Nephron (organoid): ENCODE results near the gene B4GALT6.

ENCODE experiments used
- H3K27ac Mint-ChIP-seq, 3 experiments: 2 replicates each; pipeline ENCODE4 v1.8.0; 2020; ENCODE audit warnings: mixed read lengths in 3 of 3, mild to moderate bottlenecking in 2 of 3, moderate library complexity in 1 of 3
- H3K27me3 Mint-ChIP-seq: 2 replicates; pipeline ENCODE4 v1.8.0; 2021; ENCODE audit warnings: low read depth, mild to moderate bottlenecking, moderate library complexity, mixed read lengths
- H3K36me3 Mint-ChIP-seq: 2 replicates; pipeline ENCODE4 v1.8.0; 2020; ENCODE audit warnings: low read depth, mixed read lengths
- H3K4me1 Mint-ChIP-seq: 2 replicates; pipeline ENCODE4 v1.8.0; 2020; ENCODE audit warnings: mixed read lengths
- H3K4me3 Mint-ChIP-seq, 3 experiments: 2 replicates each; pipeline ENCODE4 v1.8.0; 2020; ENCODE audit warnings: mild to moderate bottlenecking in 3 of 3, mixed read lengths in 3 of 3, moderate library complexity in 2 of 3
- H3K9me3 Mint-ChIP-seq: 2 replicates; pipeline ENCODE4 v1.8.0; 2020; ENCODE audit warnings: mixed read lengths
- CTCF ChIP-seq, 3 experiments: fragments of 200-600 bp; sonication (generic); IDR thresholded peaks; one replicate each; pipeline ENCODE4 v1.5.0; 2021; ENCODE audit warnings: antibody characterized with exemption in 3 of 3; ENCODE audit not compliant: unreplicated experiment in 3 of 3

B4GALT6 gene

DNA sequence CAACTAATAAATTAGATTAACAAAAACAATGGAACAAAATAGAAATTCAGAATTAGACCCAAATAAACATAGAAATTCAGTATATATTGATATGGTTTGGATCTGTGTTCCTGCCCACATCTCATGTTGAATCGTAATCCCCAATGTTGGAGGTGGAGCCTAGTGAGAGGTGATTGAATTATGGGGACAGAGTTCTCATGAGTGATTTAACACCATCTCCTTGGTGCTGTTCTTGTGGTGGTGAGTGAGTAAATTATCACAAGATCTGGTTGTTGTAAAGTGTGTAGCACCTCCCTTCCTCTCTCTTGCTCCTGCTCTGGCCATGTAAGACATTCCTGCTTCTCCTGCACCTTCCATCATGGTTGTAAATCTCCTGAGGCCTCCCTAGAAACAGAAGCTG, 16.6 kb upstream of the B4GALT6 start:
- H3K27me3 Mint-ChIP-seq, result no peaks in the 10 kb centered on the region
- H3K4me1 Mint-ChIP-seq, result no peaks in the 10 kb centered on the region
- no peak overlapping the region for H3K27ac Mint-ChIP-seq
- no peaks in the 10 kb centered on the region for H3K36me3 Mint-ChIP-seq
- no peak for TF ChIP-seq CTCF (IDR thresholded peaks at IDR 0.05; ENCODE audit: unreplicated experiment in 3 of 3)
- no peak overlapping the region for H3K4me3 Mint-ChIP-seq
- peaks cover 5% of the 10 kb centered on the region for H3K9me3 Mint-ChIP-seq

- no peaks in the 10 kb centered on the region for H3K4me1 Mint-ChIP-seq
- no peak for TF ChIP-seq CTCF (IDR thresholded peaks at IDR 0.05; ENCODE audit: unreplicated experiment in 3 of 3)
Observed at GRCh38 chr18:31697351-31698298, 13.2 kb upstream of the B4GALT6 start.

GRCh38 chr18:31695989-31696388, 11.6 kb upstream of the B4GALT6 start:
- Mint-ChIP-seq H3K4me3 (no peak overlapping the region), H3K27me3 (no peaks in the 10 kb centered on the region), H3K4me1 (no peaks in the 10 kb centered on the region), H3K27ac (no peak overlapping the region), H3K36me3 (no peaks in the 10 kb centered on the region), H3K9me3 (peaks cover 5% of the 10 kb centered on the region)
- no peak for TF ChIP-seq CTCF (IDR thresholded peaks at IDR 0.05; ENCODE audit: unreplicated experiment in 3 of 3)

More at GRCh38 chr18:31697351-31698298, 13.2 kb upstream of the B4GALT6 start:
- H3K9me3 Mint-ChIP-seq, result peaks cover 5% of the 10 kb centered on the region
- no peaks in the 10 kb centered on the region for H3K27me3 Mint-ChIP-seq
- H3K36me3 Mint-ChIP-seq, result no peaks in the 10 kb centered on the region
- H3K27ac Mint-ChIP-seq, result no peak overlapping the region
- H3K4me3 Mint-ChIP-seq, result no peak overlapping the region

GRCh38 chr18:31694297-31694696, 9.9 kb upstream of the B4GALT6 start:
- Mint-ChIP-seq H3K9me3 (peaks cover 5% of the 10 kb centered on the region), H3K27me3 (no peaks in the 10 kb centered on the region), H3K4me1 (no peaks in the 10 kb centered on the region), H3K4me3 (no peak overlapping the region), H3K27ac (no peak overlapping the region), H3K36me3 (no peaks in the 10 kb centered on the region)
- no peak for TF ChIP-seq CTCF (IDR thresholded peaks at IDR 0.05; ENCODE audit: unreplicated experiment in 3 of 3)

DNA sequence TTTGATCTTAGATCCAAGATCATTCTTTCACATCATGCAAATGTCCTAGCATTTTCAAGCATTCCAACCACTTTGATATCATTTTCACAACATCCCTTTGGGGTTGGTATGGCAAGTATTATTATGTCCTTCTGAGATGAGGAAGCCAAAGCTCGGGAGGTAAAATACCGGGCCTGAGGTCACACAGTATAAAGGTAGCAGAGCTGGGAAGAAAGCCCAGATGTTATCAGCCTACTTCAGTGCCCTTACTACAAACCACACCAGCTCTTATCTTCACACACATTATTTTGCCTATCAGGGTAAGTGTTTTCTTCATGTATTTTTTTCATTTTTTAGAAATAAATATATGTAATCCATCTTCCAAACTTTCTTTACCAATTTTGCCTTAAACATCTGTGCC, 4.2 kb upstream of the B4GALT6 start:
- H3K4me1 Mint-ChIP-seq, result peaks cover 7% of the 10 kb centered on the region
- TF ChIP-seq CTCF (IDR thresholded peaks at IDR 0.05; ENCODE audit: unreplicated experiment in 3 of 3), result no peak
- no peaks in the 10 kb centered on the region for H3K27me3 Mint-ChIP-seq
- no peaks in the 10 kb centered on the region for H3K36me3 Mint-ChIP-seq
- no peak overlapping the region for H3K4me3 Mint-ChIP-seq
- no peaks in the 10 kb centered on the region for H3K9me3 Mint-ChIP-seq
- H3K27ac Mint-ChIP-seq, result no peak overlapping the region
